ENCODE measurements around the gene COMMD1. TPM values are rescaled to one million over a fixed set of nuclear protein-coding genes. Genes with fewer than 3 reads are reported as not detected.

COMMD1 gene
- total RNA-seq, 2 donors from 2014 or later = 33.0 to 35.1 TPM

GRCh38 chr2:62050456-62051045 lies 145.1 kb downstream of the COMMD1 start:
- intact Hi-C loops (cut with DNase I) = no loop called here
- DNase-seq (ENCODE audit: low spot score) = no peak

GRCh38 chr2:62054029-62054791 lies 148.7 kb downstream of the COMMD1 start:
- intact Hi-C loops (cut with DNase I) = no loop called here

GRCh38 chr2:62054916-62055450 lies 149.5 kb downstream of the COMMD1 start:
- DNase-seq (ENCODE audit: low spot score) = no peak
- intact Hi-C loops (cut with DNase I) = no loop called here

More at GRCh38 chr2:62054029-62054791, 148.7 kb downstream of the COMMD1 start:
- DNase-seq (ENCODE audit: low spot score) = no peak

- intact Hi-C loops (cut with DNase I) = no loop called here
Measured at GRCh38 chr2:62055724-62056336, 150.4 kb downstream of the COMMD1 start.

GRCh38 chr2:62056341-62056740 lies 150.9 kb downstream of the COMMD1 start:
- intact Hi-C loops (cut with DNase I) = no loop called here
- no peak for DNase-seq (ENCODE audit: low spot score)

More at GRCh38 chr2:62055724-62056336, 150.4 kb downstream of the COMMD1 start:
- DNase-seq (ENCODE audit: low spot score) = no peak

GRCh38 chr2:62065243-62065642 lies 159.8 kb downstream of the COMMD1 start:
- DNase-seq (ENCODE audit: low spot score) = no peak
- intact Hi-C loops (cut with DNase I) = no loop called here

- intact Hi-C loops (cut with DNase I) = no loop called here
Measured at GRCh38 chr2:62071126-62071598, 165.7 kb downstream of the COMMD1 start.

GRCh38 chr2:62071760-62072680 lies 166.5 kb downstream of the COMMD1 start:
- intact Hi-C loops (cut with DNase I) = no loop called here

More at GRCh38 chr2:62071126-62071598, 165.7 kb downstream of the COMMD1 start:
- no peak for DNase-seq (ENCODE audit: low spot score)

GRCh38 chr2:62074233-62074632 lies 168.8 kb downstream of the COMMD1 start:
- DNase-seq (ENCODE audit: low spot score) = no peak
- intact Hi-C loops (cut with DNase I) = loop anchor here in 1 of 2 donors (1.0 kb wide), 1 partner anchor 14 kb away; no protein-coding TSS in a partner anchor

More at GRCh38 chr2:62071760-62072680, 166.5 kb downstream of the COMMD1 start:
- DNase-seq (ENCODE audit: low spot score) = no peak

GRCh38 chr2:62076980-62077638 lies 171.6 kb downstream of the COMMD1 start:
- DNase-seq (ENCODE audit: low spot score) = no peak
- intact Hi-C loops (cut with DNase I) = no loop called here

- no peak for DNase-seq (ENCODE audit: low spot score)
- intact Hi-C loops (cut with DNase I) = no loop called here
Measured at GRCh38 chr2:62084801-62085200, 179.3 kb downstream of the COMMD1 start.

- DNase-seq (ENCODE audit: low spot score) = no peak
- intact Hi-C loops (cut with DNase I) = no loop called here
Measured at GRCh38 chr2:62089658-62090057, 184.2 kb downstream of the COMMD1 start.

GRCh38 chr2:62091471-62091870 lies 186.0 kb downstream of the COMMD1 start:
- no peak for DNase-seq (ENCODE audit: low spot score)
- intact Hi-C loops (cut with DNase I) = no loop called here

GRCh38 chr2:62099050-62099449 lies 193.6 kb downstream of the COMMD1 start:
- DNase-seq (ENCODE audit: low spot score) = no peak
- intact Hi-C loops (cut with DNase I) = no loop called here

- no peak for DNase-seq (ENCODE audit: low spot score)
- intact Hi-C loops (cut with DNase I) = no loop called here
Measured at GRCh38 chr2:62099523-62100175, 194.2 kb downstream of the COMMD1 start.

- DNase-seq (ENCODE audit: low spot score) = no peak
- intact Hi-C loops (cut with DNase I) = loop anchor here in 1 of 2 donors (1.0 kb wide), 1 partner anchor 36 kb away; no protein-coding TSS in a partner anchor
Measured at GRCh38 chr2:62101886-62102285, 196.4 kb downstream of the COMMD1 start.

- intact Hi-C loops (cut with DNase I) = loop anchor here in 1 of 2 donors (1.0 kb wide), 1 partner anchor 36 kb away; no protein-coding TSS in a partner anchor
- DNase-seq (ENCODE audit: low spot score) = no peak
Measured at GRCh38 chr2:62102402-62102920, 197.0 kb downstream of the COMMD1 start.
